ENCODE measurements around the gene TSGA10IP. TPM values are rescaled to one million over a fixed set of nuclear protein-coding genes. Genes with fewer than 3 reads are reported as not detected.

The TSGA10IP gene
- total RNA-seq, 3 donors from 2014 or later = 0.19 TPM; not detected in 2

GRCh38 chr11:66008468-66009101 lies 63.3 kb downstream of the TSGA10IP start:
- H3K9me3 ChIP-seq = no peaks in the 10 kb centered on the region
- H3K4me3 ChIP-seq = no peak overlapping the region
- TF ChIP-seq CTCF (IDR thresholded peaks at IDR 0.05) = no peak
- intact Hi-C loops (cut with DNase I, micrococcal nuclease) = no loop called here
- no peak for ATAC-seq
- peaks cover 5% of the 10 kb centered on the region for H3K4me1 ChIP-seq (ENCODE audit: low read depth)
- no peak for DNase-seq
- H3K36me3 ChIP-seq (ENCODE audit: low read depth) = no peaks in the 10 kb centered on the region

Other genes starting within 250 kb of the TSGA10IP start
- 10 to 100 TPM; 70.9 to 92.0 (median 90.5) TPM for gene KAT5, start 233.2 kb upstream of the TSGA10IP start, total RNA-seq
- 10 to 100 TPM; 25.9 to 61.9 (median 28.8) TPM for gene RNASEH2C, start 224.7 kb upstream of the TSGA10IP start, total RNA-seq
- gene AP5B1, start 164.5 kb upstream of the TSGA10IP start, total RNA-seq = 10 to 100 TPM; 21.2 to 21.8 (median 21.3) TPM
- 10 to 100 TPM; 16.5 to 48.6 (median 34.3) TPM for gene OVOL1, start 158.4 kb upstream of the TSGA10IP start, total RNA-seq
- gene SNX32, start 111.5 kb upstream of the TSGA10IP start, total RNA-seq = 1 to 10 TPM; 1.1 to 9.4 (median 1.4) TPM
- gene CFL1, start 87.3 kb upstream of the TSGA10IP start, total RNA-seq = 1,000 to 10,000 TPM; 1,004 to 2,046 (median 1,725) TPM
- gene MUS81, start 85.0 kb upstream of the TSGA10IP start, total RNA-seq = 10 to 100 TPM; 48.0 to 81.8 (median 58.7) TPM
- 10 to 100 TPM; 11.7 to 67.0 (median 15.3) TPM for gene EFEMP2, start 72.7 kb upstream of the TSGA10IP start, total RNA-seq
- gene CTSW, start 65.6 kb upstream of the TSGA10IP start, total RNA-seq = 1 to 10 TPM; 1.2 to 3.2 (median 2.8) TPM
- gene FIBP, start 57.0 kb upstream of the TSGA10IP start, total RNA-seq = 10 to 100 TPM; 35.8 to 52.8 (median 47.0) TPM
- gene CCDC85B, start 54.8 kb upstream of the TSGA10IP start, total RNA-seq = 10 to 100 TPM in 1 of 3 donors, 1 to 10 TPM in 2; 4.5 to 22.3 (median 9.2) TPM
- gene FOSL1, start 45.1 kb upstream of the TSGA10IP start, total RNA-seq = 1 to 10 TPM; 1.2 to 1.6 (median 1.2) TPM
- 10 to 100 TPM; 24.9 to 42.2 (median 28.8) TPM for gene C11orf68, start 26.4 kb upstream of the TSGA10IP start, total RNA-seq
- 10 to 100 TPM; 39.9 to 74.8 (median 61.6) TPM for gene DRAP1, start 26.1 kb upstream of the TSGA10IP start, total RNA-seq
- gene SART1, start 16.3 kb downstream of the TSGA10IP start, total RNA-seq = 10 to 100 TPM; 40.1 to 60.2 (median 41.8) TPM
- gene EIF1AD, start 56.7 kb downstream of the TSGA10IP start, total RNA-seq = 10 to 100 TPM; 25.5 to 35.3 (median 30.3) TPM
- 100 to 1,000 TPM; 130 to 155 (median 131) TPM for gene BANF1, start 57.0 kb downstream of the TSGA10IP start, total RNA-seq
- gene CST6, start 66.5 kb downstream of the TSGA10IP start, total RNA-seq = not detected
- gene CATSPER1, start 81.0 kb downstream of the TSGA10IP start, total RNA-seq = not detected
- gene GAL3ST3, start 103.7 kb downstream of the TSGA10IP start, total RNA-seq = not detected
- gene SF3B2, start 106.9 kb downstream of the TSGA10IP start, total RNA-seq = 100 to 1,000 TPM; 116 to 143 (median 135) TPM
- 10 to 100 TPM; 14.4 to 44.9 (median 18.9) TPM for gene PACS1, start 124.8 kb downstream of the TSGA10IP start, total RNA-seq

Measured in mucosa of descending colon (tissue), 3 donors.